ENCODE measurements around the gene POU5F2.

- TF ChIP-seq CTCF (IDR thresholded peaks at IDR 0.05), result no peak
- TF ChIP-seq POLR2A (IDR thresholded peaks at IDR 0.05), result no peak
These were observed 20.3 kb downstream of the POU5F2 start for GRCh38 chr5:93721071-93721470.
